ENCODE data around the gene RSAD2.

DNA sequence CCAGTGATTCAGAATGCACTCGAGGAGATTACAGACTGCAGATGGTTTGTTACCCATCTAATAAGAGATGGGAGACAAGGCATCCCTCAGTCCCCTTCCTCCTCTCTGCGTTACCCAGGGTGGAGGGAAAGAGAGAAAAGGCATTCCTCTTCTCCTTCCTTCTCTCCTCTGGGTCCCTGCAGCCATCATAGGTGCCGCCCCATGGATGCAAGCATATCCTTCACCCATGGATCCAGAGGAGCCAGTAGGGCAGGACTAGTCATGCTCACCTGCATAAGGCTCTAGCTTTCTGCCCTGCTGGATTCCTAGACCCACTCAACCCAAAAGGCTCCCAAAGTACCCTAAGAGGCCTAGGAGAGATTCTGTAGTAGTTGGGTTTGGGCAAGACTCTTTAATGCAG, 32.3 kb upstream of the RSAD2 start:
- TF ChIP-seq, protein P1, sequence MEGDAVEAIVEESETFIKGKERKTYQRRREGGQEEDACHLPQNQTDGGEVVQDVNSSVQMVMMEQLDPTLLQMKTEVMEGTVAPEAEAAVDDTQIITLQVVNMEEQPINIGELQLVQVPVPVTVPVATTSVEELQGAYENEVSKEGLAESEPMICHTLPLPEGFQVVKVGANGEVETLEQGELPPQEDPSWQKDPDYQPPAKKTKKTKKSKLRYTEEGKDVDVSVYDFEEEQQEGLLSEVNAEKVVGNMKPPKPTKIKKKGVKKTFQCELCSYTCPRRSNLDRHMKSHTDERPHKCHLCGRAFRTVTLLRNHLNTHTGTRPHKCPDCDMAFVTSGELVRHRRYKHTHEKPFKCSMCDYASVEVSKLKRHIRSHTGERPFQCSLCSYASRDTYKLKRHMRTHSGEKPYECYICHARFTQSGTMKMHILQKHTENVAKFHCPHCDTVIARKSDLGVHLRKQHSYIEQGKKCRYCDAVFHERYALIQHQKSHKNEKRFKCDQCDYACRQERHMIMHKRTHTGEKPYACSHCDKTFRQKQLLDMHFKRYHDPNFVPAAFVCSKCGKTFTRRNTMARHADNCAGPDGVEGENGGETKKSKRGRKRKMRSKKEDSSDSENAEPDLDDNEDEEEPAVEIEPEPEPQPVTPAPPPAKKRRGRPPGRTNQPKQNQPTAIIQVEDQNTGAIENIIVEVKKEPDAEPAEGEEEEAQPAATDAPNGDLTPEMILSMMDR (IDR thresholded peaks at IDR 0.05; ENCODE audit: poor library complexity) = no peak
- TF ChIP-seq EZH2 (IDR thresholded peaks at IDR 0.05; ENCODE audit: borderline replicate concordance) = no peak
- no peak for TF ChIP-seq EZH2phosphoT487 (IDR thresholded peaks at IDR 0.05; ENCODE audit: low read depth, severe bottlenecking, unreplicated experiment)

All from hepatocyte (in vitro differentiated cells).